Tracheal epithelial cell (primary cell): Measurements from ENCODE around the gene REPS2. TPM values are rescaled to one million over a fixed set of nuclear protein-coding genes. Genes with fewer than 3 reads are reported as not detected.

Experiments used
- total RNA-seq: library from RNA; depleted of rRNA; stranded (reverse); fragments of >200 nt; gene quantifications from 2 replicates; pipeline ENCODE4 v1.2.1, GENCODE V29; 2014

Gene REPS2
- total RNA-seq, result 1.3 and 3.1 TPM in 2 replicates

DNA sequence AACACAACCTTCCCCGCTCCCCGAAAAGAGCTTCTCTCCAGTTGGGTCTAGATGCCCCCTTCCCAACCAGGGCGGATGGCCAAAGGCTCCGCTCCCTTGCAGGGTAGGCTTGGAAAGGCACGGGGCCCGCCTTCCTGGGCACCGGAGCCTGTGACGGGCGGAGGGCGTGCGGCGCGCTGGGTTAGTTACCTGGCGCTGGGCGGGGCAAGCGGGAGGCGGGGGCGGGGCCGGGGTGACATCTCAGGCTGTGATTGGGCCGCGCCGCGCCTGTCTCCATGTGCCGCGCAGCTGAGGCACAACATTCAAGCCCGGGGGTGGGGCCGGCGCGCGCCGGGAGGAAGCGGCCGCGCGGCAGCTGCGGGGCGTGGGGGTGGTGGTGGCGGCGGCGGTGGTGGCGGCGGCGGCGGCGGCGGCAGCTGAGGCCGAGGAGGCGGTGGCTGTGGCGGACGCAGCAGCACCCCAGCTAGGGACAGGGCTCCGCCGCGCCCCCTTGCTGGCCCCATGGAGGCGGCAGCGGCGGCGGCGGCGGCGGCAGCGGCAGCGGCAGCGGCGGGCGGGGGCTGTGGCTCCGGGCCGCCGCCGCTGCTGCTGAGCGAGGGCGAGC, at the start of gene REPS2:
REPS2 (plus strand) TSS at position 298 of the 604 bp plus-strand sequence; CDS start at position 502, 204 bp downstream.

Other genes with a start within 250 kb of the REPS2 start
- 8.3 and 10.4 TPM in 2 replicates for gene CTPS2, start 234.0 kb upstream of the REPS2 start, total RNA-seq
- gene SYAP1, start 227.0 kb upstream of the REPS2 start, total RNA-seq, result 24.9 and 26.5 TPM in 2 replicates
- 7.0 and 11.5 TPM in 2 replicates for gene TXLNG, start 160.2 kb upstream of the REPS2 start, total RNA-seq
- gene RBBP7, start 76.3 kb upstream of the REPS2 start, total RNA-seq, result 78.6 and 79.3 TPM in 2 replicates